ENCODE results near the gene UBXN6. TPM values are rescaled to one million over a fixed set of nuclear protein-coding genes. Genes with fewer than 3 reads are reported as not detected.

Gene UBXN6
- 101 and 116 TPM in 2 replicates for total RNA-seq

DNA sequence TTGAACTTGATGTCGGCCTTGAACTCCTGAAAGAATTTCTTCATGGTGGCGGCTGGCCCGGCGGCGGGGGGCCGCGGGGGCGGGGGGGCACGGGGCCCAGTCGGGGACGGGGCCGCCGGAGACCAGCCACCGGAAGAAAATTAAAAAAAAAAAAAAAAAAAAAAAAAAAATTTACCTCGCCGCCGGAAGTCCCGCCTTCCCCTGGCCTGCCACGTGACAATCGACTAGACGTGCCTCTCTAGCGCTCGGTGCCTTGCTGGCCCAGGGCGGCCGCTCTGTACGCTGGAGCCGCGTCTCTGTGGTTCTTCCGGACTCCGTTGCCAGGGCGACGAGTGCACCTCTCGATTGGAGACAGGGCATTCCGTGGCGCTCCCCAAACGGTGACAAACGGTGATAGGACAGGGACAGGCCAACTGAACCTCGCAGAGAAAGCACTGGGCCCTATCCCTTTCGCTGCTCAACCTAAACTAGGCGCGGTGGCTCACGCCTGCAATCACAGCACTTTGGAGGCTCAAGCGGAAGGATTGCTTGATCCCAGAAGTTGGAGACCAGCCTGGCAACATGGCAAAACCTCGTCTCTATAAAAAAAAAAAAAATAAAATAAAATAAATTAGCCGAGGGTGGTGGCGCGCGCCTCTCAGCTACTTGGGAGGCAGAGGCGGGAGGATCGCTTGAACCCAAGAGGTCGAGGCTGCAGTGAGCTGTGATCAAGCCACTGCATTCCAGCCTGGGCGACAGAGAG, at the start of gene UBXN6:
Gene UBXN6 (minus strand): TSS at position 141 of the 742 bp plus-strand sequence. CDS start 97 bp downstream, at position 44.

DNA sequence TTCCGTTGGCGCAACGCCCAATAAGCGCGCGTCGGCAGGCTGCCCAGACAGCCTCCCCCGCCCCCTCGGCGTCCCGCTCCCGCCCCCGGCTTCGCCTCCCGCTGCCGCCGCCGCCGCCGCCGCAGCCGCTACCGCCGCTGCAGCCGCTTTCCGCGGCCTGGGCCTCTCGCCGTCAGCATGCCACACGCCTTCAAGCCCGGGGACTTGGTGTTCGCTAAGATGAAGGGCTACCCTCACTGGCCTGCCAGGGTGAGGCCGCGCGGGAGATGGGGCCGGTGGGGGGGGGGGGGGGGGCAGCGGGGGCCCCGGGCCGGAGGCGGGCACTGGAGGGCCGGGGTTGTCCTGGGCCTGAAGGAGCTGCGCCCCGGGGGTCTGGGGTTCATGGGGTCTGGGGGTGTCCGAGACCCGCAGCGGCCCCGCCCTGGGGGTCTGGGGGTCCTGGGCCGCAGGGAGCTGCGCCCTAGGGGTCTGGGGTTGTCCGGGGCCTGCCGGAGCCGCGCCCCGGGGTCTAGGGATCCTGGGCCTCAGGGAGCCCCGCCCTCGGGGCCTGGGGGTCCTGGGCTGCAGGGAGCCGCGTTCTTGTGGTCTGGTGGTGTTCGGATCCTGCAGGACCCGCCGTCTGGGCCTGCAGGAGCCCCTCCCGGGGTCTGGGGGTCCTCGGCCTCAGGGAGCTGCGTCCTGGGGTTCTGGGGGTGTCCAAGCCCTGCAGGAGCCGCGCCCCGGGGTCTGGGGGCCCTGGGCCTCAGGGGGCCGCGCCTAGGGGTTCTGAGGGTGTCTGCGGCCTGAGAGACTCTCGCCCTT, 14.8 kb upstream of the UBXN6 start, which contains the start of gene HDGFL2:
Gene HDGFL2 (plus strand): TSS at position 124 of the 801 bp plus-strand sequence. CDS start 54 bp downstream, at position 178.

GRCh38 chr19:4402171-4403004, 55.2 kb downstream of the UBXN6 start, which contains the start of gene CHAF1A:
Gene CHAF1A, plus strand, starts transcription at chr19:4402640. Its CDS starts 123 bp downstream, at chr19:4402763.

DNA sequence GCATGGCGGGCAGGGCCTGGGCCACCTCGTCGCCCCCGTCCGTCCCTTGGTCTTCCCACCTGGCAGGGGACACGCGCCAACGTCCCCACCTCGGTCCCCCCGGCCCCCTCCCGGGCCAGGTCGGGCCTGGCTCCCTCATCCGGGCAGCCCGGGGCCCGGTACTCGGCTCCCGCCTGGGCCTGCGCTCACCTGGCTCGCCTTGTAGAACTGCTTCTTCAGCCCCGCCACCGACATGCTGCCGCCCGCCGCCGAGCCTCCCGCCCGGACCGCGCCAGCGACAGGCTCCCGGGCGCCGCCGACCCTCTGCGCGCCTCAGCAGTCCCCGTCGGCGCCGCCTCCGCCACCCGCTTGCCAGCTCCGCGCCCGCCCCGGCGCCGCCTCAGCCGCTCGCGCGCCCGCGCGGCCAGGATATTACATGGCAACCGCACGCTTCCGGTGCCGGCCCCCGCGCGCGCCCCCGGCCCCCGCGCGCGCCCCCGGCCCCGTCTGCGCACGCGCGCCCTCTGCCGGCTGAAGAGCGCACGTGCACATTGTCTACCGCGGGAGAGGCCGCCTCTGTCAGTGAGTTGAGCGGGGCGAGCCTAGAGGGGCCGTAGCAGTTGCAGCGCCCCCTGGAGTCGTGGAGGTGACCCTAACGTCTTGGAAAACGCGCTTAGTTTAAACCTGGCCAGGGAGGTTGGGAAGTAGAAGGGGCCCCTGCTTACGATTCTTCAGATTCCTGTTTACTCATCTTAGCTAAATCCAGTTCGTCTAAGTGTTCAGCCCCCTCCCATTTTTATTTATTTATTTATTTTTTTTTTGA, 57.3 kb downstream of the UBXN6 start, which contains the start of gene SH3GL1:
Gene SH3GL1 (minus strand): TSS at position 413 of the 802 bp plus-strand sequence. CDS start 179 bp downstream, at position 234.

Small RNA genes lying within 50 kb of the gene (small RNA-seq; reads per million reads assigned to genes)
- gene MIR4746 = not detected

Other genes with a start within 250 kb of the UBXN6 start
- not detected in 2 replicates for gene EBI3, start 228.3 kb downstream of the UBXN6 start, total RNA-seq
- gene YJU2, start 210.7 kb downstream of the UBXN6 start, total RNA-seq = 16.6 and 19.6 TPM in 2 replicates
- gene SHD, start 178.5 kb downstream of the UBXN6 start, total RNA-seq = not detected in 2 replicates
- 0.36 TPM in 1 of 2 replicates, not detected in the other for gene TMIGD2, start 155.4 kb downstream of the UBXN6 start, total RNA-seq
- gene FSD1, start 153.2 kb downstream of the UBXN6 start, total RNA-seq = 5.7 and 7.8 TPM in 2 replicates
- gene STAP2, start 119.0 kb downstream of the UBXN6 start, total RNA-seq = 3.1 and 4.9 TPM in 2 replicates
- 5.3 and 5.4 TPM in 2 replicates for gene MPND, start 114.2 kb downstream of the UBXN6 start, total RNA-seq
- gene SH3GL1, start 57.2 kb downstream of the UBXN6 start, total RNA-seq = 104 and 122 TPM in 2 replicates
- 5.2 and 6.4 TPM in 2 replicates for gene CHAF1A, start 55.2 kb downstream of the UBXN6 start, total RNA-seq
- gene HDGFL2, start 14.5 kb upstream of the UBXN6 start, total RNA-seq = 58.1 and 65.7 TPM in 2 replicates
- gene PLIN4, start 60.7 kb upstream of the UBXN6 start, total RNA-seq = under 0.01 and 0.16 TPM in 2 replicates
- gene PLIN5, start 77.4 kb upstream of the UBXN6 start, total RNA-seq = not detected in 2 replicates
- not detected in 2 replicates for gene LRG1, start 82.2 kb upstream of the UBXN6 start, total RNA-seq
- 0.12 and 0.49 TPM in 2 replicates for gene SEMA6B, start 101.9 kb upstream of the UBXN6 start, total RNA-seq
- 1.9 and 2.1 TPM in 2 replicates for gene TNFAIP8L1, start 181.7 kb upstream of the UBXN6 start, total RNA-seq
- 80.5 and 117 TPM in 2 replicates for gene MYDGF, start 212.5 kb upstream of the UBXN6 start, total RNA-seq